Stimulated activated CD8-positive, alpha-beta memory T cell treated with anti-CD3 and anti-CD28 coated beads, Interleukin-7, amount 100 ng/mL, for 48 hours (primary cell): ENCODE data around the gene CAMK2A.
A peak's percentile ranks its signal among the peaks of the same experiment; 100 is the strongest.

Source experiments
- DNase-seq, 2 donors: peaks; one replicate each; pipeline ENCODE4 v3.0.0-alpha.2; 2020; ENCODE audit warnings: low read depth in 1 of 2; ENCODE audit errors: extremely low read depth in 1 of 2

Gene CAMK2A

GRCh38 chr5:150317048-150318003, 27.8 kb upstream of the CAMK2A start:
- DNase-seq, result peak in 1 of 2 donors; percentile 29

GRCh38 chr5:150316320-150316719, 26.7 kb upstream of the CAMK2A start:
- no peak for DNase-seq

- no peak for DNase-seq
These were observed 25.7 kb upstream of the CAMK2A start for GRCh38 chr5:150315245-150315644.

GRCh38 chr5:150313921-150314716, 24.5 kb upstream of the CAMK2A start:
- DNase-seq, result no peak

GRCh38 chr5:150313501-150313900, 23.9 kb upstream of the CAMK2A start:
- no peak for DNase-seq

- no peak for DNase-seq
These were observed 22.9 kb upstream of the CAMK2A start for GRCh38 chr5:150312518-150312917.

- no peak for DNase-seq
These were observed 21.6 kb upstream of the CAMK2A start for GRCh38 chr5:150311015-150311692.

- no peak for DNase-seq
These were observed 20.7 kb upstream of the CAMK2A start for GRCh38 chr5:150310246-150310645.

GRCh38 chr5:150309886-150310239, 20.3 kb upstream of the CAMK2A start:
- DNase-seq, result no peak

GRCh38 chr5:150309101-150309885, 19.7 kb upstream of the CAMK2A start:
- no peak for DNase-seq

GRCh38 chr5:150307617-150308426, 18.2 kb upstream of the CAMK2A start:
- DNase-seq, result no peak

GRCh38 chr5:150306775-150307174, 17.2 kb upstream of the CAMK2A start:
- no peak for DNase-seq

GRCh38 chr5:150305557-150305956, 16.0 kb upstream of the CAMK2A start:
- no peak for DNase-seq

- no peak for DNase-seq
These were observed 15.5 kb upstream of the CAMK2A start for GRCh38 chr5:150305095-150305494.

GRCh38 chr5:150304481-150305081, 15.0 kb upstream of the CAMK2A start:
- no peak for DNase-seq

GRCh38 chr5:150303660-150304386, 14.2 kb upstream of the CAMK2A start:
- no peak for DNase-seq

GRCh38 chr5:150303070-150303615, 13.6 kb upstream of the CAMK2A start:
- no peak for DNase-seq

- no peak for DNase-seq
These were observed 12.9 kb upstream of the CAMK2A start, which contains the start of gene ARSI for GRCh38 chr5:150302301-150303069. Gene ARSI, minus strand, starts transcription at chr5:150302905. Its CDS starts 532 bp downstream, at chr5:150302373.
